K562 (cell line): ENCODE measurements around the gene GOT2. TPM values are rescaled to one million over a fixed set of nuclear protein-coding genes. Genes with fewer than 3 reads are reported as not detected.
A peak's percentile ranks its signal among the peaks of the same experiment; 100 is the strongest.

Experiments used
- BHLHE40 ChIP-seq: IDR thresholded peaks from 2 replicates; pipeline ENCODE4 v1.6.1; 2011; ENCODE audit warnings: low read length, improper control_type of control experiment
- BRD4 ChIP-seq: fragments of 200-600 bp; sonication (generic); IDR thresholded peaks from 2 replicates; pipeline ENCODE4 v1.6.1; 2017; ENCODE audit warnings: inconsistent platforms
- CBX1 ChIP-seq: sonication (generic); IDR thresholded peaks from 2 replicates; pipeline ENCODE4 v1.6.1; 2016; ENCODE audit warnings: antibody characterized with exemption, low read depth, mild to moderate bottlenecking
- CXXC5 ChIP-seq: fragments of 250-450 bp; sonication (Bioruptor Pico); IDR thresholded peaks from 2 replicates; pipeline ENCODE4 v1.8.0; 2022; ENCODE audit warnings: inconsistent platforms, mild to moderate bottlenecking, moderate library complexity
- FIP1L1 ChIP-seq: fragments of 200-400 bp; formaldehyde crosslinking; IDR thresholded peaks from 2 replicates; pipeline ENCODE4 v1.6.1; 2018; ENCODE audit warnings: mild to moderate bottlenecking, low read depth, low read length; ENCODE audit not compliant: poor library complexity, severe bottlenecking
- HDAC1 ChIP-seq, 2 experiments: fragments of 450-650 bp; IDR thresholded peaks; 2 replicates each; pipeline ENCODE4 v1.6.1; 2016 to 2017; ENCODE audit warnings: inconsistent platforms in 1 of 2, mild to moderate bottlenecking in 1 of 2, moderate library complexity in 1 of 2
- HNRNPL ChIP-seq: fragments of 200-400 bp; formaldehyde crosslinking; IDR thresholded peaks from 2 replicates; pipeline ENCODE4 v1.6.1; 2017; ENCODE audit warnings: low read depth, mild to moderate bottlenecking, low read length
- JUN ChIP-seq, 2 experiments: sonication (generic) in 1 of 2; formaldehyde crosslinking in 1 of 2; IDR thresholded peaks; 2 replicates each; pipeline versions ENCODE4 v1.6.1 to v1.8.0; 2012 to 2022; ENCODE audit warnings: borderline replicate concordance in 2 of 2, mild to moderate bottlenecking in 2 of 2, improper control_type of control experiment in 1 of 2, low read depth in 1 of 2, low read length in 1 of 2, missing genetic modification reagents in 1 of 2
- MBD2 ChIP-seq: sonication (generic); IDR thresholded peaks from 2 replicates; pipeline ENCODE4 v1.6.1; 2016; ENCODE audit warnings: low read depth, borderline replicate concordance
- NR2C1 ChIP-seq, 2 experiments: fragments of 450-650 bp; IDR thresholded peaks; 2 replicates each; pipeline ENCODE4 v1.6.1; 2017; ENCODE audit warnings: mild to moderate bottlenecking in 2 of 2, antibody characterized with exemption in 1 of 2, inconsistent platforms in 1 of 2, missing compliant biosample characterization in 1 of 2, missing genetic modification characterization in 1 of 2
- PHF8 ChIP-seq: fragments of 200-600 bp; sonication (generic); IDR thresholded peaks from 2 replicates; pipeline ENCODE4 v1.6.1; 2012; ENCODE audit warnings: mixed run types, mild to moderate bottlenecking, inconsistent platforms, low read length, moderate library complexity, borderline replicate concordance
- POLR2AphosphoS5 ChIP-seq: IDR thresholded peaks from 2 replicates; pipeline ENCODE4 v1.6.1; 2011; ENCODE audit warnings: mild to moderate bottlenecking, low read depth, low read length, moderate library complexity; ENCODE audit not compliant: control insufficient read depth, insufficient read depth
- POLR2G ChIP-seq: fragments of 200-400 bp; formaldehyde crosslinking; IDR thresholded peaks from 2 replicates; pipeline ENCODE4 v1.6.1; 2017; ENCODE audit warnings: low read depth, mild to moderate bottlenecking, antibody characterized with exemption, low read length, moderate library complexity
- RAD51 ChIP-seq: fragments of 450-650 bp; IDR thresholded peaks from 2 replicates; pipeline ENCODE4 v1.7.1; 2016; ENCODE audit warnings: low read depth, mild to moderate bottlenecking, borderline replicate concordance
- RB1 ChIP-seq: fragments of 450-650 bp; IDR thresholded peaks from 2 replicates; pipeline ENCODE4 v1.6.1; 2017; ENCODE audit warnings: low read depth, mild to moderate bottlenecking
- RBFOX2 ChIP-seq: fragments of 200-400 bp; formaldehyde crosslinking; IDR thresholded peaks from 2 replicates; pipeline ENCODE4 v1.6.1; 2017; ENCODE audit warnings: low read depth, mild to moderate bottlenecking, low read length, moderate library complexity
- YY1 ChIP-seq, 3 experiments: IDR thresholded peaks; 2 replicates each; pipeline ENCODE4 v1.6.1; 2011; ENCODE audit warnings: low read length in 2 of 3, mild to moderate bottlenecking in 2 of 3, moderate library complexity in 2 of 3, borderline replicate concordance in 1 of 3, control low read depth in 1 of 3, low read depth in 1 of 3; ENCODE audit not compliant: insufficient read depth in 3 of 3, insufficient replicate concordance in 2 of 3, control insufficient read depth in 1 of 3, insufficient read length in 1 of 3; ENCODE audit errors: extremely low read depth in 1 of 3
- polyA plus RNA-seq, 8 experiments: library from polyadenylated mRNA; depleted of rRNA in 4 of 8; stranded (reverse) in 5 of 8; unstranded in 3 of 8; fragments of >200 nt; fragmentation: Nextera tagmentation in 2 of 8; fragmentation: Illumina TruSeq in 1 of 8; extraction: Ambion mirVana in 2 of 8; extraction: Trizol in 1 of 8; gene quantifications; 2 replicates each; pipeline versions ENCODE4 v1.2.1 to v1.2.3, GENCODE V29; 2011 to 2014; ENCODE audit warnings: inconsistent platforms in 1 of 8, missing spikeins in 1 of 8
- total RNA-seq, 7 experiments: library from RNA; depleted of rRNA in 6 of 7; stranded (reverse); fragments of >200 nt in 6 of 7; fragmentation: Illumina TruSeq in 2 of 7; extraction: Trizol in 2 of 7; gene quantifications; 2 replicates each; pipeline versions ENCODE4 v1.2.1 to v1.2.3, GENCODE V29; 2011 to 2021; ENCODE audit warnings: low replicate concordance in 1 of 7
- TF ChIP-seq, protein P1 (sequence below): fragments of 250-450 bp; sonication (Bioruptor Pico); IDR thresholded peaks from 2 replicates; pipeline ENCODE4 v1.8.0; 2021; ENCODE audit warnings: borderline replicate concordance, mild to moderate bottlenecking, moderate library complexity; ENCODE audit not compliant: poor library complexity, severe bottlenecking
- TF ChIP-seq, protein P2 (sequence below), 2 experiments: fragments of 450-650 bp in 1 of 2; sonication (generic) in 1 of 2; formaldehyde crosslinking; conservative IDR thresholded peaks; 2 replicates each; pipeline versions ENCODE4 v1.4.0 to v1.8.1; 2020 to 2022; ENCODE audit warnings: mild to moderate bottlenecking in 1 of 2, missing genetic modification reagents in 1 of 2
- TF ChIP-seq, protein P3 (sequence below): sonication (generic); formaldehyde crosslinking; IDR thresholded peaks from 2 replicates; pipeline ENCODE4 v1.8.1; 2023; ENCODE audit warnings: mild to moderate bottlenecking, missing genetic modification reagents
- TF ChIP-seq, protein P4 (sequence below): sonication (generic); formaldehyde crosslinking; IDR thresholded peaks from 2 replicates; pipeline ENCODE4 v1.8.0; 2023; ENCODE audit warnings: mild to moderate bottlenecking, missing genetic modification reagents

GOT2 gene
- total and polyA plus RNA-seq, 9 of the 15 experiments (the other 6 are each of a cell fraction or from before 2014, with no cell fraction given): 43.1 to 190 (median 80.2) TPM

DNA sequence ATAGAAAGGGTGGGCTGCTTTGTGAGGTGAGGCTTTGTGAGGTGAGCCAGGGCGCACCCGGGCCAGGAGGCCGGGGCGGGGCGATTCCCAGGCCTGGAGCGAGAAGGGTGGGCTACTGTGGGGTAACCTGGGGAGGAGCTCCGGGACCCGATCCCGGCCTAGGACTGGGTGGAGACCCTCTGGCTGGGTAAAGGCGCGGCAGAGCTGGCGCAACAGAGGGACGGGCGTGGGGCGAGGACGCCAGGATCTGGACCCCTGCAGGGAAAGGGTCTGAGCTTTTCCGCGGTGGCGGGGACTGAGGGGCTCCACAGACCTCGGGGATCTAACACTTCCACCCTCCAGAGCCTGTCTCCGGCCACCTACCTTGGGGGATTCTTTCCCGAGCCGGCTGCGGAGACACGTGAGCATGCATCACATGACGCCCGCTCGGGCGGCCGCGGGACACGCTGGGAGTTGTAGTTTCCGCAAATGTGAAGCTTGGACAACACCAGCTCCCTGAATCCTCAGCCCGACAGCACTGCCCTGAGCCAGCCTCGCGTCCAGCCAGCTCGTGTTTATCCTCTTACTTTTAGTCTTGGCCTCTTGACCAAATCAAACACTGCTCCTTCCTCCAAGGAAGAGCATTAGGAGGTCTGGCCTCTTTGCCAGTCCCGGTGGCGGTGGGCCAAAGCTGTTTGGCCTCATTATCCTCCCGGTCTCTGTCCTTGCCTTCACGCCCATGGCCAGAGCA is 49.6 kb downstream of the GOT2 start, which contains the start of gene SLC38A7 (continued):
- TF ChIP-seq, protein P1, sequence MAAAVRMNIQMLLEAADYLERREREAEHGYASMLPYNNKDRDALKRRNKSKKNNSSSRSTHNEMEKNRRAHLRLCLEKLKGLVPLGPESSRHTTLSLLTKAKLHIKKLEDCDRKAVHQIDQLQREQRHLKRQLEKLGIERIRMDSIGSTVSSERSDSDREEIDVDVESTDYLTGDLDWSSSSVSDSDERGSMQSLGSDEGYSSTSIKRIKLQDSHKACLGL (CRISPR knock-in tag): peak; percentile 17
- TF ChIP-seq BRD4 (no peak), CBX1 (peak; percentile 77), JUN (IDR thresholded peaks at IDR 0.05; ENCODE audit: borderline replicate concordance, low read depth, low read length) (peak; percentile 38; the same call in 1 of the 2 replicates), JUN (CRISPR knock-in tag; IDR thresholded peaks at IDR 0.05; ENCODE audit: borderline replicate concordance) (no peak), NR2C1 (IDR thresholded peaks at IDR 0.05) (no peak), NR2C1 (tag; IDR thresholded peaks at IDR 0.05) (peak; percentile 46; the same call in 1 of the 2 replicates), FIP1L1 (no peak), POLR2G (peak; percentile 60; the same call in 1 of the 2 replicates), RAD51 (peak; percentile 99), POLR2AphosphoS5 (peak; percentile 36; the same call in 1 of the 2 replicates), YY1 (IDR thresholded peaks at IDR 0.05; ENCODE audit: borderline replicate concordance in 1 of 3, control insufficient read depth in 1 of 3, extremely low read depth in 1 of 3, insufficient read depth in 3 of 3, insufficient read length in 1 of 3, insufficient replicate concordance in 2 of 3, low read depth in 1 of 3, low read length in 2 of 3) (peak in 2 of 3 experiments; percentile 69 to 73), HNRNPL (no peak), RB1 (peak; percentile 62; the same call in 1 of the 2 replicates), BHLHE40 (peak; percentile 98), HDAC1 (IDR thresholded peaks at IDR 0.05) (peak; percentile 43 to 97; a peak in 3 of 4 replicates), RBFOX2 (peak; percentile 63; the same call in 1 of the 2 replicates), CXXC5 (CRISPR knock-in tag) (peak; percentile 92), MBD2 (peak; percentile 77; the same call in 1 of the 2 replicates), PHF8 (peak; percentile 71; the same call in 1 of the 2 replicates)
- TF ChIP-seq, protein P2, sequence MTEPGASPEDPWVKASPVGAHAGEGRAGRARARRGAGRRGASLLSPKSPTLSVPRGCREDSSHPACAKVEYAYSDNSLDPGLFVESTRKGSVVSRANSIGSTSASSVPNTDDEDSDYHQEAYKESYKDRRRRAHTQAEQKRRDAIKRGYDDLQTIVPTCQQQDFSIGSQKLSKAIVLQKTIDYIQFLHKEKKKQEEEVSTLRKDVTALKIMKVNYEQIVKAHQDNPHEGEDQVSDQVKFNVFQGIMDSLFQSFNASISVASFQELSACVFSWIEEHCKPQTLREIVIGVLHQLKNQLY (CRISPR knock-in tag; conservative IDR thresholded peaks at IDR 0.05): no peak
- TF ChIP-seq, protein P3, sequence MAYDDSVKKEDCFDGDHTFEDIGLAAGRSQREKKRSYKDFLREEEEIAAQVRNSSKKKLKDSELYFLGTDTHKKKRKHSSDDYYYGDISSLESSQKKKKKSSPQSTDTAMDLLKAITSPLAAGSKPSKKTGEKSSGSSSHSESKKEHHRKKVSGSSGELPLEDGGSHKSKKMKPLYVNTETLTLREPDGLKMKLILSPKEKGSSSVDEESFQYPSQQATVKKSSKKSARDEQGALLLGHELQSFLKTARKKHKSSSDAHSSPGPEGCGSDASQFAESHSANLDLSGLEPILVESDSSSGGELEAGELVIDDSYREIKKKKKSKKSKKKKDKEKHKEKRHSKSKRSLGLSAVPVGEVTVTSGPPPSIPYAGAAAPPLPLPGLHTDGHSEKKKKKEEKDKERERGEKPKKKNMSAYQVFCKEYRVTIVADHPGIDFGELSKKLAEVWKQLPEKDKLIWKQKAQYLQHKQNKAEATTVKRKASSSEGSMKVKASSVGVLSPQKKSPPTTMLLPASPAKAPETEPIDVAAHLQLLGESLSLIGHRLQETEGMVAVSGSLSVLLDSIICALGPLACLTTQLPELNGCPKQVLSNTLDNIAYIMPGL: no peak
- TF ChIP-seq, protein P4, sequence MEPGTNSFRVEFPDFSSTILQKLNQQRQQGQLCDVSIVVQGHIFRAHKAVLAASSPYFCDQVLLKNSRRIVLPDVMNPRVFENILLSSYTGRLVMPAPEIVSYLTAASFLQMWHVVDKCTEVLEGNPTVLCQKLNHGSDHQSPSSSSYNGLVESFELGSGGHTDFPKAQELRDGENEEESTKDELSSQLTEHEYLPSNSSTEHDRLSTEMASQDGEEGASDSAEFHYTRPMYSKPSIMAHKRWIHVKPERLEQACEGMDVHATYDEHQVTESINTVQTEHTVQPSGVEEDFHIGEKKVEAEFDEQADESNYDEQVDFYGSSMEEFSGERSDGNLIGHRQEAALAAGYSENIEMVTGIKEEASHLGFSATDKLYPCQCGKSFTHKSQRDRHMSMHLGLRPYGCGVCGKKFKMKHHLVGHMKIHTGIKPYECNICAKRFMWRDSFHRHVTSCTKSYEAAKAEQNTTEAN (CRISPR knock-in tag): 0 out of 2 replicates have a peak, but pooled peaks have one; percentile 20
